ENCODE measurements around the gene CHST1.

Gene CHST1

GRCh38 chr11:45662665-45663485, 2.5 kb downstream of the CHST1 start:
- H3K4me1 ChIP-seq = peaks cover 9% of the 10 kb centered on the region; the same call in 1 of the 2 replicates
- no peak overlapping the region for H3K4me3 ChIP-seq (ENCODE audit: low read depth, low read length)
- H3K9me3 ChIP-seq = no peaks in the 10 kb centered on the region
- no peak for TF ChIP-seq CTCF (IDR thresholded peaks at IDR 0.05; ENCODE audit: low read depth, low read length)
- peaks cover 9% of the 10 kb centered on the region for H3K27me3 ChIP-seq
- no peak for DNase-seq
- no peaks in the 10 kb centered on the region for H3K36me3 ChIP-seq

- no peak for TF ChIP-seq CTCF (IDR thresholded peaks at IDR 0.05; ENCODE audit: low read depth, low read length)
Observed at GRCh38 chr11:45662096-45662664, 3.2 kb downstream of the CHST1 start.

DNA sequence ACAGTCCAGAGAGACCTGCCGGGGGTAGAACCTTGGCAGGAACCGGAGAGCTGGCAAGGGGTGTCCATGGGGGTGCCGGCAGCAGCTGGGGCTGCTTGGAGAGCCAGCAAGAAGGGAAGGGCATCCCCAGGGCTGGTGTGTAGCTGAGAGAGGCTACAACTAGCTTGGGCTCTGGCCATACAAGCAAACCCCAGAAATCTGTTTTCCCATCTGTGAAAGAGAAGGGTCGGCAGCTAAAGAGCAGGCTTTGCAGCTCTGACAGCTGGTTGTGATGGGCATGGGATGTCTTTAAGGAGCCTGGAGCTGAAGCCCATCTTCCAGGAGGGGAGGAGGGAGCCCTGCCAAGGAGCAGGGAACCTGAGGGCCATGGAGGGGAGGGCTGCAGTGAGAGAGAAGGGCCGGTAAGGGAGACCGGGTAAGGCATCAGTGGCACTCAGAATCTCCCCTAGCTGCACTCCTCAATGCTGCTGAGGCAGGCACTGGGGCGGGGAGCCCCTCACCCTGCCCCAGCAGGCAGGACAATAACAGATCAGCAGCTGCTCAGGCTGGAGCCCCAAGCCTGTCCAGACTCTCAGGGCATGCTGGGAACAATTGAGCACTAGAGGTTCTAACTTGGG, 3.9 kb downstream of the CHST1 start:
- no peak for TF ChIP-seq CTCF (IDR thresholded peaks at IDR 0.05; ENCODE audit: low read depth, low read length)
- H3K27me3 ChIP-seq = peaks cover 9% of the 10 kb centered on the region

More at GRCh38 chr11:45662096-45662664, 3.2 kb downstream of the CHST1 start:
- peaks cover 9% of the 10 kb centered on the region for H3K27me3 ChIP-seq
- H3K4me3 ChIP-seq (ENCODE audit: low read depth, low read length) = no peak overlapping the region
- DNase-seq = no peak
- no peaks in the 10 kb centered on the region for H3K9me3 ChIP-seq
- peaks cover 9% of the 10 kb centered on the region; the same call in 1 of the 2 replicates for H3K4me1 ChIP-seq
- H3K36me3 ChIP-seq = no peaks in the 10 kb centered on the region

DNA sequence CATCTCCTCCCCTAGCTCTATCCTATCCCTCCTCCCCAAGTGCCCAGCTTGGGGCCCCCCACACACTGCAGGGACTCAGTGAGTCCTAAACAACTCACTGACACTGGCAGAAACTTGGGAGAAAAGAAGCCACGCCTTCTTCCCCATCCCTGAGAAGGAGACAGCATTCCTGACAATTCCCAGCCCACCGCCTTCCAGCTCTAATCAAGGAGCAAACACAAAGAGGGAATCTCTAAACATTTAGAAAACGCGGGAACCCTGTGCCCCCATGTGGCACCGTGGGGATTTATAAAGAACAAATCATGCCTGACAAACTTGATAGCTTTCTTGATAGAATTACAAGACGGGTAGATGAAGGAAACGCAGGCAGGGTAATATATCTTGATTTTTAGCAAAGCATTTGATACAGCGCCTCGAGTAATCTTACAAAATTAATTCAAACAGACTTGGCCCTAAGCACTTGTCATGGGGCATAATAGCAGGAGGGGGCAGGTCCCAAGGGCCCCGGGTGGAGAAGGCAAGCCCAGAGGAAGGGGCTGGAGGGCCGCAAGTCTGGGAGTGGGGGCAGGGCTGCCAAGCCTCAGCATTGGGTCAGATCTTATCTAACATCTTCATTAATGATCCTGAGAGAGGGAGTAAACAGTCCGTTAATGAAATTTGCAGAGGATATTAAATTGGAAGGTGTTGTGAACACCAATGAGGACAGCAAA, 4.5 kb downstream of the CHST1 start:
- TF ChIP-seq CTCF (IDR thresholded peaks at IDR 0.05; ENCODE audit: low read depth, low read length) = no peak
- Histone ChIP-seq H3K36me3 (no peaks in the 10 kb centered on the region), H3K4me3 (ENCODE audit: low read depth, low read length) (no peak overlapping the region), H3K9me3 (no peaks in the 10 kb centered on the region), H3K4me1 (peaks cover 9% of the 10 kb centered on the region; the same call in 1 of the 2 replicates), H3K27me3 (peaks cover 9% of the 10 kb centered on the region)
- no peak for DNase-seq

More for the DNA sequence above, 3.9 kb downstream of the CHST1 start:
- Histone ChIP-seq H3K4me3 (ENCODE audit: low read depth, low read length) (no peak overlapping the region), H3K36me3 (no peaks in the 10 kb centered on the region), H3K9me3 (no peaks in the 10 kb centered on the region), H3K4me1 (peaks cover 9% of the 10 kb centered on the region; the same call in 1 of the 2 replicates)
- DNase-seq = no peak

GRCh38 chr11:45659818-45660160, 5.6 kb downstream of the CHST1 start:
- Histone ChIP-seq H3K4me1 (peaks cover 9% of the 10 kb centered on the region; the same call in 1 of the 2 replicates), H3K9me3 (no peaks in the 10 kb centered on the region), H3K27me3 (peaks cover 9% of the 10 kb centered on the region), H3K4me3 (ENCODE audit: low read depth, low read length) (no peak overlapping the region), H3K36me3 (no peaks in the 10 kb centered on the region)
- no peak for TF ChIP-seq CTCF (IDR thresholded peaks at IDR 0.05; ENCODE audit: low read depth, low read length)
- no peak for DNase-seq

All from BE2C (cell line).